H1 (cell line): Measurements from ENCODE around the gene UNK. TPM values are rescaled to one million over a fixed set of nuclear protein-coding genes. Genes with fewer than 3 reads are reported as not detected.

Experiments used
- BCL11A ChIP-seq, 2 experiments: IDR thresholded peaks; one replicate each; pipeline ENCODE4 v1.6.1; 2011; ENCODE audit warnings: low read depth in 2 of 2, low read length in 2 of 2, mild to moderate bottlenecking in 2 of 2
- BRCA1 ChIP-seq: IDR thresholded peaks from 2 replicates; pipeline ENCODE4 v1.6.1; 2012; ENCODE audit warnings: low read depth, low read length, improper control_type of control experiment
- CBX5 ChIP-seq: fragments of 300-800, 300-1000 bp; sonication (generic); IDR thresholded peaks from 2 replicates; pipeline ENCODE4 v1.7.1; 2016; ENCODE audit warnings: antibody characterized with exemption, low read length, low read depth
- CHD7 ChIP-seq: fragments of 300-600 bp; sonication (generic); IDR thresholded peaks from 2 replicates; pipeline ENCODE4 v1.7.1; 2012; ENCODE audit warnings: low read length, moderate library complexity, mild to moderate bottlenecking, inconsistent platforms; ENCODE audit not compliant: insufficient replicate concordance
- CTBP2 ChIP-seq: IDR thresholded peaks from 2 replicates; pipeline ENCODE4 v1.7.0; 2011; ENCODE audit warnings: borderline replicate concordance, mild to moderate bottlenecking, moderate library complexity, mixed read lengths, low read length; ENCODE audit not compliant: insufficient read depth, insufficient read length
- KDM4A ChIP-seq: IDR thresholded peaks from one replicate; pipeline ENCODE4 v1.7.1; 2012; ENCODE audit warnings: low read depth, mild to moderate bottlenecking, moderate library complexity, low read length, inconsistent platforms; ENCODE audit not compliant: severe bottlenecking
- SIRT6 ChIP-seq: IDR thresholded peaks from one replicate; pipeline ENCODE4 v1.7.1; 2012; ENCODE audit warnings: low read length, inconsistent platforms
- SP1 ChIP-seq: IDR thresholded peaks from 2 replicates; pipeline ENCODE4 v1.6.1; 2011; ENCODE audit warnings: low read depth, low read length
- SUZ12 ChIP-seq: fragments of 200-600 bp; sonication (generic); IDR thresholded peaks from 2 replicates; pipeline ENCODE4 v1.6.1; 2012; ENCODE audit warnings: mild to moderate bottlenecking, inconsistent platforms, low read length, moderate library complexity, mixed read lengths
- TBP ChIP-seq: IDR thresholded peaks from 2 replicates; pipeline ENCODE4 v1.6.1; 2011; ENCODE audit warnings: low read depth, low read length, improper control_type of control experiment
- USF2 ChIP-seq: IDR thresholded peaks from 2 replicates; pipeline ENCODE4 v1.6.1; 2011; ENCODE audit warnings: low read length, improper control_type of control experiment
- polyA plus RNA-seq, 7 experiments: library from polyadenylated mRNA; depleted of rRNA in 3 of 7; stranded (reverse) in 5 of 7; unstranded in 2 of 7; fragments of >200 nt in 5 of 7; fragments of 200-250 nt in 2 of 7; gene quantifications; 1 replicate in 5 of 7; 2 replicates in 1 of 7; 4 replicates in 1 of 7; pipeline versions ENCODE4 v1.2.1 to v1.2.3, GENCODE V29; 2011 to 2013; ENCODE audit warnings: missing spikeins in 2 of 7, mixed read lengths in 2 of 7
- total RNA-seq: library from RNA; stranded (reverse); fragmentation: NEBNext Ultra II Directional; extraction: Animal tissue kit (Norgen Biotek cat#: 25700); gene quantifications from 2 replicates; pipeline ENCODE4 v1.2.1, GENCODE V29; 2021

UNK gene
- total and polyA plus RNA-seq, 2 of the 8 experiments (the other 6 are each of a cell fraction or from before 2014, with no cell fraction given) = 24.2 to 33.3 TPM

GRCh38 chr17:75854881-75855309, 70.3 kb downstream of the UNK start (continued):
- TF ChIP-seq CHD7 = no peak
- TF ChIP-seq KDM4A = no peak
- no peak for TF ChIP-seq CTBP2
- no peak for TF ChIP-seq SIRT6
- TF ChIP-seq SP1 = no peak
- TF ChIP-seq SUZ12 = no peak
- no peak for TF ChIP-seq BCL11A (IDR thresholded peaks at IDR 0.05; ENCODE audit: low read depth in 2 of 2, low read length in 2 of 2)
- TF ChIP-seq TBP = no peak
- no peak for TF ChIP-seq USF2
- TF ChIP-seq CBX5 = no peak
- no peak for TF ChIP-seq BRCA1
